Cerebellar nuclear complex (tissue), 1 donor: ENCODE results near the gene DUS3L.

ENCODE experiments used
- DNase-seq, 2 experiments: peaks; one replicate each; lab custom pipeline; 2025; lab: John Stamatoyannopoulos, UW

DUS3L gene

DNA sequence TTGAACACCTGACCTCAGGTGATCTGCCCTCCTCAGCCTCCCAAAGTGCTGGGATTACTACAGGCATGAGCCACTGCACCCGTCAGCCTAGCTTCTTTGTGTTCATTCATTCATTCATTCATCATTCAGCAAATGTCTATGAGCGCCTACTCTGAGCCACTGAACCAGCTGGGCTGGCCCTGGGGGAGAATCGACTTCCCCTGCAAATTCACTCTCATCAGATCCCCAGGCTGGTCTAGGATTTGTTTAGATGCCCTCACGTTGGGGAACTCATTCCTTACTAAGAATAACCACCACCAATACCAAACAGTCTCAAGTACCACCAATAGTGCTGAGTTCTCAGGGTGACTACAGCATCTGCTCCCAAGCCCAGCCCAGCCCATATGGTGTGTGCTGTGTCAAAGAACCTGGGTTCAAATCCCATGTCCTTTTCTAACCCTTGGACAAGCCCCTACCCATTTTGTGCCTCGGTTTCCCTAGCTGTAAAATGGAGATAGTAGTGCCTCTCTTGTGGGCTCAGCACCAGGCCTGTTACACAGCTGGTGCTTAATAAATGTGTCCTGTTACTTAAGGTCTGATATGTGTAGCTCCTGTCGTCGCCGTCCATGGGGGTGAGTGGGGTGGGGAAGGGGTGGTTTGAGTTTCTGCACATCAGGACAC, 30.7 kb upstream of the DUS3L start:
- DNase-seq: no peak

GRCh38 chr19:5820785-5821184, 29.8 kb upstream of the DUS3L start:
- no peak for DNase-seq

GRCh38 chr19:5818594-5818993, 27.6 kb upstream of the DUS3L start:
- DNase-seq: no peak

GRCh38 chr19:5817218-5817617, 26.3 kb upstream of the DUS3L start:
- no peak for DNase-seq

DNA sequence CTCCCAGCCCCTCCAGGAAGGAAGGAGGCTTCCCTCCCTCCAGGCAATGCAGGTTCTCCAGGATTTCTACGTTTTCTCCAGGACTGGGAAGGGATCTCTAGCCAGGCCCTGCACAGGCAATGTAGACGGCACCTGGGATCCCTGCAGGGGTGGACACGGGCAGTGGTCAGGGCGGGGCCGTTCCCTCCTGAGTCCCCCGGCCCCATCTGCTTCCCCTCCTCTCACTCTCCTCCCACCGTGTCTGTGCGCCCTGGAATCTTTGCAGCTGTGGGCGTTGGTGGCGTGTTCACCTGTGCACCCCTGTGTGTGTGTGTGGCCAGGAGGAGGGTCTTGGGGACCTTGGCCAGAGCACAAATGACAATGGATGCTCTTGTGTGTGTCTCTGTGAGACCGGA, 23.9 kb upstream of the DUS3L start:
- no peak for DNase-seq

DNA sequence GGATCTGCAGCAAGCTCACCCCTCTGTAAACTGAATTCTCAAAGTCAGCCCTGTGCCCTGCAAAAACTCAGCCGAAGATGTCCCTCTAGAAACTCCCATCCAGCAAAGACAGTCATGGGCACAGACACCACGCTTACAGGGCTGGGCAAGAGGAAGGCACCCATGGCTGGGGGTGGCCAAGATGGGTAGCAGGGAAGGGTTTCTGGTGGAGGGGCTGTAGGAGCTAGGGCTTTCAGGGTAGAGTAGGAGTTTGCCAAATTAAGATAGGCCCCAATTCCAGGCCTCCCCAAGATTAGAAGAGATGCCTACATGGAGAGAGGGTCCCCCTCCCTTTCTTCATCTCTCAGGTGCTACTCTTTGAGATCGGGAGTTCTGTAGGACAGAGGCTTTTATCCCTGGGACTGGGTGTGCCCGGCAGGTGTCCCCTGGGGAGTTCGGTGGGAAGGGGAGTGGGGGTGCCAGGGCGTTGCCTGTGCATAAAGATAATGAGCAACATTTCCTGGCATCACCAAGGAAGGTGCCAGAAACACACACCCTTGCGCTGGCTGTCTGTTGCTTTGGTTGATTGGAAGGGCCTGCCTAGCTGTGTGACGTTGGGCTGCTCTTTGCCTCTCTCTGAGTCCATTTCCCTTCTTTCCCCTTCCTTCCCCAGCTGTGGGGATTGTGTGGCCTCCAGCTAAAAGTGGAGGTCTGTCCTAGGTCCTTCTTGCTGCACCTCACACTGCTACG, 23.3 kb upstream of the DUS3L start:
- no peak for DNase-seq

- no peak for DNase-seq
Measured at GRCh38 chr19:5811117-5811516, 20.2 kb upstream of the DUS3L start.

DNA sequence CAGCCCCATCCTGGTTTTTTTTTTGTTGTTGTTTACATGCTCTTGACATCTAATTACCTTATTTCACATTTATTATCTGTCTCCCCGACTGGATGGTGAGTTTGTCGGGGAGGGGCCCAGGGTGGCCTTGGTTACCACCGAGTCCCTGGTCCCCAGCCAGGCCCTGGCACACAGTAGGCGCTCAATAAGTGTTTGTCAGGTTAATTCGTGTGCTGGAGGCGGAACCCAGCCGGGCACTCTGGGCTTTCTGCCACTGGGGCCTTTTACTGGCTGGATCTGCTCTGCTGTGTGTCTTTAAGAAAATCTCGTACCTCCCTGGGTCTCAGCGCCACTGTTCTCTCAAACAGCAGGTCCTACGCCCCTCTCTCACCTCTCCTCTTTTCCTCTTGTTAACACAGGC, 18.5 kb upstream of the DUS3L start:
- DNase-seq: no peak

DNA sequence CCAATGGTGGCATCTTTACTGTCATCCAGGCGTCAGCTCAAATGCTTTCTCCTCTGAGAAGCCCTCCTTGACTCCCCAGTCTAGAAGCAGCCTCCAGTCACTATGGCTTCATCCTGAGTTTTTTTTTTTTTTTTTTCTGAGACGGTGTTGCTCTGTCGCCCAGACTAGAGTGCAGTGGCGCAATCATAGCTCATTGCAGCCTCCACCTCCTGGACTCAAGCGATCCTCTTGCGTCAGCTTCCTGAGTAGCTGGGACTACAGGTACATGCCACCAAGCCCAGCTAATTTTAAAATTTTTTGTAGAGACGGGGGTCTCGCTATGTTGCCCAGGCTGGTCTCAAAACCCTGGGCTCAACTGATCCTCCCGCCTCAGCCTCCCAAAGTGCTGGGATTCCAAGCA, 18.1 kb upstream of the DUS3L start:
- DNase-seq: no peak

DNA sequence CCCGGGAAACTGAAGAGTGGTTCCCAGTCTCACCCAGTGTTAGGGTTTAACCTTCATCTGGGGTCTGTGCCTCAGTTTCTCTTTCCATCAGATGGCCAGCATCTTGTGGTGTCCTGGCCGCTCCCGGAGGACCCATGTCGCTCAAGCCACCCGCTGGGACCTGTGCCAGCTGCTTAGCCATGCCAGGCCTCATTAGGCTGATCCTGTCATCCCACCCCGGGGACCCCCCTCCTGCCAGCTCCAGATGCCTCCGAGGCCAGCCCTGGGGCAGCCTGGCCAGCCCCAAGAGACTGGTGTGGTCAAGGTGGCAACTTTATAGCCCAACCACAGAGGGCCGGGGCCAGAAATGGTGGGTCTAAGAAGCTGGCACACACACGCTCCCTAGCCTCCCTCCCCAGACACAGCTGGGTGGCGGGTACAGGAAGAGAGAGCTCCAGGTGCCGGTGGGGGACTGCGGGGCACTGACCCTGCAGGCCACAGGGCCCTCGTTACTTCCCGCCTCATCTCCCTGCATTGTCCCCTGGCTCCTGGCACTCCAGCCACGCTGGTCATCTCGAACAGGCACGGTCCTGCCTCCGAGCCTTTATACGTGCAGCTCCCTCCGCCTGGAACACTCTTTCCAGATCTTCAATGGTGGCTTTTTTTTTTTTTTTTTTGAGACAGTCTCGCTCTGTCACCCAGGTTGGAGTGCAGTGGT, 17.3 kb upstream of the DUS3L start:
- no peak for DNase-seq

GRCh38 chr19:5806905-5807304, 15.9 kb upstream of the DUS3L start:
- DNase-seq: no peak

- no peak for DNase-seq
Measured at GRCh38 chr19:5806133-5806489, 15.1 kb upstream of the DUS3L start.

GRCh38 chr19:5805462-5806132, 14.6 kb upstream of the DUS3L start:
- DNase-seq: no peak

DNA sequence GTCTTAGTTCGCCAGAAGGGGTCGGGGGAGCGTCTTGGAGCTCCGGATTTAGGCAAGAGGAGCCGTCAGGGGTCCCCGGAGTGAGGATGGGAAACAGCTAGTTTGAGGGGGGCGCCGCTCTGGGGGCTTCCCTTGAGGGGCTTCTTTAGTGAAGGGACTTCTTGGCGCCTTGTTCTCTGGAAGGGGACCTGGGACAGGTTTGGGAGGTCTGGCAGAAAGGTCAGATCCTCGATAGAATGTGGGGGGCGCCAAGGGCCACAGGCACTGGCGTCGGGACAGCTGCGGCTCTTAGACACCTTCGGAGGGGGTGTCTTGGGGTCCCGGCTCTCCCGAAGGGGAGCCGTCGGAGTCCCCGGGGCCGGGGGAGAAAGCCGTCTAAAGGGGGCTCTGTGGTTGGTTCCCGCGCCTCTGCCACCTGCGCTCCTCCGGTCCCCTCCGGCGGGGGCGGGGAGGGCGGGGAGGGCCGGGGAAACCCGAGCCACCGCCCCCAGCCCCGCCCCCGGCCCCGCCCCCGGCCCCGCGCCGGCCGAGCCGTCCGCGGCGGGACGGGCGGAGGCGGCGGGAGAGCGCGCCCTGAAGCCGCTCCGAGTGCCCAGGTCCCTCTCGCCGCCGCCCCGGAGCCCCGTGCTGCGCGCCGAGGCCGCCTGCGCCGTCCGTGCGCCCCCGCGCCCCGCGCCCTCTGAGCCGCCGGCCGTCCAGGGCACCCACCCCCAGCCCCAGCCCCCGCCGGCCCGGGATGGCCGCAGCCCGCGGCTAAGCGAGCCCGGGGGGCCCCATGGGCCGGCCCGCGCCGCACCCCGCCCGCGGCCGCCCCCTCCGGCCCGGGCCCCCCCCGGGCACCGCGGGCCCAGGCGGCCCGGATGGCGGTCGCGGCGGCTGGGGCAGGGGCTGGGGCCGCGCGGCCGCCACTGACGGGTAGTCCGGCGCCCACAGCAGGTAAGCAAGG, 13.8 kb upstream of the DUS3L start, which contains the start of gene NRTN:
NRTN (plus strand) TSS at position 552 of the 946 bp plus-strand sequence. CDS start 19,099 bp downstream, outside the sequence.
- DNase-seq: no peak

DNA sequence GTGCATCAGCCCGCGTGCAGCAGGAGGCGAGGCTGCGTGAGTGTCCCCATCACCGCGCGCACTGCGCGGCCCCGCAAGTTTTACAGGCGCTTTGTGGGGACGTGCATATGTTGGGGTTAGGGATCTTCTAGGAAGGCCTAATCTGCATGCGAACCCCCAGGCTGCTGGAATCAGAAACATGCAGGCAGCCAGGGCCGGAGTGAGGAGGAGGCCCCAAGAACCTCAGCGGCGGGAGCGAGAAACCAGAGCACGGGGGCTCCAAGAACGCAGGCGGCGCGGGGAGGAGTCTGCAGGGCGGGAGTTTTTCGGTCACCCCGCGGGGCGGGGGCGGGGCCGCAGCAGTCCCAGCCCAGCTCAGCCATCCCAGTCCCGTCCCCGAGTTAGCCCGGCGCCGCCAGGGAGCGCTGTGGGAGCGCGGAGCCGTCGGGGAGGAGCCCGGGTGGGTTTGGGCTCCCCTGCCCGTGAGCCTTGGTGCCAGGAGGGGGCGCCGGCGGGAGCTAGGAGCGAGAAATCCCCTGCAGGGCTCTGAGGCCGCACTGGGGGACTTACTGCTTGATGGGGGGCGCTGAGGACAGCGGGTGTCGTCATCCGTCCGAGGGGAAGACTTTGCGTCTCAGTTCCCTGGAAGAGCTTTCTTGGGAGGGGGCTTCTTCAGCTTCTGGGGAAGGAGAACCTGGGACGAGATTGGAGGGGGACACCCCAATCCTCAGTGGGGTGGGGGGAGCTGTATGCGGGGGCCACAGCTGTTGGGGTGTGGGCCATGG, 13.0 kb upstream of the DUS3L start:
- DNase-seq: no peak

DNA sequence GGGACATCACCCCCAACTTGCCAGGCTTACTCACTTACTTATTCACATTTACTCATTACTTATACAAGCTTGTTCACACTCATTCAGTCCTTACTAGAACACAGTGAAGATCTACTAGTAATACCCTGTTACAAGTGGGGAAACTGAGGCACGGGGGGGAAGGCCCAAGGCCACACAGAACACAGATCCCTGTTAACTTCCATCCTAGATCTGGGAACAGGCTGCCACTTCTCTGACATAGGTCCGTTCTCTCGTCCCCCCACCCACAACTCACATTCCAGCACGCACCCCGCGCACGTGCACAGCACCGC, 12.4 kb upstream of the DUS3L start:
- no peak for DNase-seq

DNA sequence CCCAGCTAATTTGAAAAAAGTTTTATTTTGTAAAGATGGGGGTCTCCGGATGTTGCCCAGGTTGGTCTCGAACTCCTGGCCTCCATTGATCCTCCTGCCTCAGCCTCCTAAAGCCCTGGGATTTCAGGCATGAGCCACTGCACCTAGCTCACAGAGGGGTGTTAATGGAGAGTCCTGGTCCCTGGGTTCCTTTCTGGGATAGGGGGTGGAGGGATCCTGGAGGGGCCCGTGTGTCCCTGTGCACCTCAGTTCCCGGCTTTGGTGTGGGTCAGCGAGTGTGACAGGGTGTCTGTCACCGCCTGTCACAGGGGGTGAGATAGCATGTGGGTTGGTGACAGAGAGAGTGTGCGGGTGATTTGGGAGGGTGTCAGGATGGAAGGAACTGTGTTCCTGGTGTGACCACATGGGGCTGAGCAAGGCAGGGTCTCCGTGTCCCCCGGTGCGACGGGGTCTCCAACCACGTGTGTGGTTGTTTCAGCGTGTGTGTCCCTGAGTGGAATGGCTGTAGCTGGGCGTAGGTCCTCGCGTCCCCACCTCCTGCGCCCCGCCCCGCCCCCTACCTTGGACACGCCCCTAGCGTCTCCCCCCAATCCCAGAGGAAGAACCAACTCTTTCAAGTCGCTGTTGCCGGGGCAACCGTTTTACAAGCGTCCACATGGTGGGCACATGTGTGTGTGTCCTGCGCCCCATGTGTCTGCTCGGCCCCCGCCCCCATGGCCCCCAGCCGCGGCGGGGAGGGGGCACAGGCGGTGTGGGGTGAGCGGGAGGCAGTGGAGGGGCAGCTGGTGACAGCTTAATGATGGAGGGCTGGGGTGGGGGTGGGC, 11.0 kb upstream of the DUS3L start:
- no peak for DNase-seq

DNA sequence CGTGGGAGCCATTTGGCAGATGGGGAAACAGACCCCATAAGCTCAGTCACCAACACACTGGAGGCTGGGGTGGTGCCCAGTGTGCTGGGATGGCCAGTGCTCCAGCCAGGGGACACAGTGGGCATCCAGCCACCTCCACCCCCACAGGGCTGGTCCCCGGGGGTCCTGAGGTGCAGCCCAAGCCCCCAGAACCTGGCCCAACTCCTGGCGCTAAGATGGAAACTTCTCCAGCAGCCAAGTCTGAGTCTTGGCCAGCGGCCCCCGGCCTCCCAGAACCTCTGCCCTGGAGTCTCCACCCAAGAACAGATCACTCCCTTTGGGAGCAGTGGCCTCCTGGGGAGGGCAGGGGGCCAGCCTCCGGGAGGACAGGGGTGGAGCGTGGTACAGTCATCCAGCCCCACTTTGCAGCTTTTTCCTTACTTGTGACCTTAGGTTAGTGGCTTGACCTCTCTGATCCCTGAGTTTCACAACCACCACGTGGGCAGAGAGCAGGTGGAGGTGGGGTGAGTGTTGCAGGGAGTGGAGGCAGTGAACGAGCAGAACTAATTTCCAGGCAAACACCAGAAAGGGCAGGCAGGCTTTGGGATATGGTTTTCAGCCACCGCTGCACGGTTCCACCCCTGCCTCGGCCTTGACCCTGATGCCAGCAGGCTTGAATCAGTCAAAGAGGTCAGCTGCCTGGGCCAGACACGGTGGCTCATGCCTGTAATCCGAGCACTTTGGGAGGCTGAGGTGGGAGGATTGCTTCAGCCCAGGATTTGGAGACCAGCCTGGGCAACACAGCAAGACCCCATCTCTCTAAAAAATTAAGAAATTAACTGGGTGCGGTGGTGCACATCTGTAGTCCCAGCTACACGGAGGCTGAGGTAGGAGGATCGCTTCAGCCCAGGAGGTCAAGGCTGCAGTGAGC, 9.7 kb upstream of the DUS3L start:
- DNase-seq: no peak
